Ureter (tissue), 1 donor: ENCODE data around the gene MRPL41. TPM values are rescaled to one million over a fixed set of nuclear protein-coding genes. Genes with fewer than 3 reads are reported as not detected.
"Not testable (repeated sequence)": the region's sequence is repeated elsewhere in the genome, so short reads cannot be mapped to it uniquely, and the experiment has no call there.

ENCODE experiments used
- DNase-seq: peaks from one replicate; pipeline ENCODE4 v3.0.0-alpha.2; 2020; ENCODE audit warnings: low spot score
- total RNA-seq: library from RNA; stranded (reverse); gene quantifications from one replicate; pipeline ENCODE4 v1.2.4, GENCODE V29; 2023
- donor health status: DM: yes; HTN: yes; CAD: no.

The MRPL41 gene
- total RNA-seq, 1 donor from 2014 or later: 38.2 TPM

GRCh38 chr9:137521405-137521985, 30.2 kb upstream of the MRPL41 start:
- DNase-seq: no peak

GRCh38 chr9:137522746-137523455, 28.8 kb upstream of the MRPL41 start:
- DNase-seq: no peak

GRCh38 chr9:137524161-137524980, 27.3 kb upstream of the MRPL41 start:
- no peak for DNase-seq

- no peak for DNase-seq
Measured at GRCh38 chr9:137524981-137525317, 26.7 kb upstream of the MRPL41 start.

- no peak for DNase-seq
Measured at GRCh38 chr9:137530331-137530730, 21.3 kb upstream of the MRPL41 start.

GRCh38 chr9:137531099-137531765, 20.4 kb upstream of the MRPL41 start:
- DNase-seq: no peak

GRCh38 chr9:137532891-137533468, 18.7 kb upstream of the MRPL41 start:
- not testable (repeated sequence) for DNase-seq

GRCh38 chr9:137534256-137535119, 17.2 kb upstream of the MRPL41 start:
- DNase-seq: no peak

GRCh38 chr9:137535120-137535428, 16.6 kb upstream of the MRPL41 start:
- DNase-seq: no peak

GRCh38 chr9:137536594-137537131, 15.0 kb upstream of the MRPL41 start:
- DNase-seq: not testable (repeated sequence)

- no peak for DNase-seq
Measured at GRCh38 chr9:137538058-137538457, 13.6 kb upstream of the MRPL41 start.

- no peak for DNase-seq
Measured at GRCh38 chr9:137540536-137540935, 11.1 kb upstream of the MRPL41 start.

- no peak for DNase-seq
Measured at GRCh38 chr9:137542486-137542885, 9.2 kb upstream of the MRPL41 start.

- no peak for DNase-seq
Measured at GRCh38 chr9:137543237-137543963, 8.3 kb upstream of the MRPL41 start.

- DNase-seq: no peak
Measured at GRCh38 chr9:137544176-137544760, 7.4 kb upstream of the MRPL41 start.

GRCh38 chr9:137545123-137545522, 6.6 kb upstream of the MRPL41 start:
- no peak for DNase-seq

GRCh38 chr9:137547687-137548543, 3.8 kb upstream of the MRPL41 start:
- DNase-seq: no peak

GRCh38 chr9:137550231-137550621, 1.5 kb upstream of the MRPL41 start, which contains the start of gene PNPLA7:
Gene PNPLA7 (minus strand): TSS chr9:137550402. CDS start chr9:137550197, 205 bp downstream.
- peak; percentile 92 for DNase-seq

- DNase-seq: peak; percentile 59
Measured at GRCh38 chr9:137550958-137551263, 768 bp upstream of the MRPL41 start.
